ENCODE results near the gene MED31.
"Not testable (repeated sequence)": the region's sequence is repeated elsewhere in the genome, so short reads cannot be mapped to it uniquely, and the experiment has no call there.

The MED31 gene

GRCh38 chr17:6626616-6627015 lies 24.8 kb downstream of the MED31 start:
- DNase-seq (ENCODE audit: low read depth), result no peak

GRCh38 chr17:6623941-6624340 lies 27.5 kb downstream of the MED31 start:
- no peak for DNase-seq (ENCODE audit: low read depth)

GRCh38 chr17:6611231-6611630 lies 40.2 kb downstream of the MED31 start:
- DNase-seq (ENCODE audit: low read depth), result no peak

GRCh38 chr17:6610011-6610410 lies 41.4 kb downstream of the MED31 start:
- DNase-seq (ENCODE audit: low read depth), result no peak

GRCh38 chr17:6608321-6608720 lies 43.1 kb downstream of the MED31 start:
- DNase-seq (ENCODE audit: low read depth), result no peak

- no peak for DNase-seq (ENCODE audit: low read depth)
Measured at GRCh38 chr17:6605142-6605541, 46.3 kb downstream of the MED31 start.

GRCh38 chr17:6603744-6604325 lies 47.6 kb downstream of the MED31 start:
- DNase-seq (ENCODE audit: low read depth), result no peak

- DNase-seq (ENCODE audit: low read depth), result no peak
Measured at GRCh38 chr17:6602141-6602540, 49.3 kb downstream of the MED31 start.

GRCh38 chr17:6599364-6599763 lies 52.0 kb downstream of the MED31 start:
- DNase-seq (ENCODE audit: low read depth), result no peak

GRCh38 chr17:6597727-6598126 lies 53.7 kb downstream of the MED31 start:
- DNase-seq (ENCODE audit: low read depth), result no peak

- no peak for DNase-seq (ENCODE audit: low read depth)
Measured at GRCh38 chr17:6596941-6597340, 54.5 kb downstream of the MED31 start.

GRCh38 chr17:6596511-6596910 lies 54.9 kb downstream of the MED31 start:
- no peak for DNase-seq (ENCODE audit: low read depth)

- no peak for DNase-seq (ENCODE audit: low read depth)
Measured at GRCh38 chr17:6596081-6596480, 55.3 kb downstream of the MED31 start.

GRCh38 chr17:6593371-6593770 lies 58.0 kb downstream of the MED31 start:
- not testable (repeated sequence) for DNase-seq (ENCODE audit: low read depth)
